Measurements from ENCODE around the gene GLTP.

GRCh38 chr12:109877504-109878246, 2.7 kb downstream of the GLTP start:
- TF ChIP-seq GABPA (IDR thresholded peaks at IDR 0.05 in 1 of 2, conservative IDR thresholded peaks at IDR 0.05 in 1 of 2), result no peak
- no peak for TF ChIP-seq CTCF (IDR thresholded peaks at IDR 0.05; ENCODE audit: low read depth, low read length, missing input control)
- TF ChIP-seq, protein P1, sequence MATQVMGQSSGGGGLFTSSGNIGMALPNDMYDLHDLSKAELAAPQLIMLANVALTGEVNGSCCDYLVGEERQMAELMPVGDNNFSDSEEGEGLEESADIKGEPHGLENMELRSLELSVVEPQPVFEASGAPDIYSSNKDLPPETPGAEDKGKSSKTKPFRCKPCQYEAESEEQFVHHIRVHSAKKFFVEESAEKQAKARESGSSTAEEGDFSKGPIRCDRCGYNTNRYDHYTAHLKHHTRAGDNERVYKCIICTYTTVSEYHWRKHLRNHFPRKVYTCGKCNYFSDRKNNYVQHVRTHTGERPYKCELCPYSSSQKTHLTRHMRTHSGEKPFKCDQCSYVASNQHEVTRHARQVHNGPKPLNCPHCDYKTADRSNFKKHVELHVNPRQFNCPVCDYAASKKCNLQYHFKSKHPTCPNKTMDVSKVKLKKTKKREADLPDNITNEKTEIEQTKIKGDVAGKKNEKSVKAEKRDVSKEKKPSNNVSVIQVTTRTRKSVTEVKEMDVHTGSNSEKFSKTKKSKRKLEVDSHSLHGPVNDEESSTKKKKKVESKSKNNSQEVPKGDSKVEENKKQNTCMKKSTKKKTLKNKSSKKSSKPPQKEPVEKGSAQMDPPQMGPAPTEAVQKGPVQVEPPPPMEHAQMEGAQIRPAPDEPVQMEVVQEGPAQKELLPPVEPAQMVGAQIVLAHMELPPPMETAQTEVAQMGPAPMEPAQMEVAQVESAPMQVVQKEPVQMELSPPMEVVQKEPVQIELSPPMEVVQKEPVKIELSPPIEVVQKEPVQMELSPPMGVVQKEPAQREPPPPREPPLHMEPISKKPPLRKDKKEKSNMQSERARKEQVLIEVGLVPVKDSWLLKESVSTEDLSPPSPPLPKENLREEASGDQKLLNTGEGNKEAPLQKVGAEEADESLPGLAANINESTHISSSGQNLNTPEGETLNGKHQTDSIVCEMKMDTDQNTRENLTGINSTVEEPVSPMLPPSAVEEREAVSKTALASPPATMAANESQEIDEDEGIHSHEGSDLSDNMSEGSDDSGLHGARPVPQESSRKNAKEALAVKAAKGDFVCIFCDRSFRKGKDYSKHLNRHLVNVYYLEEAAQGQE (IDR thresholded peaks at IDR 0.05), result no peak
- no peak for TF ChIP-seq SP1 (IDR thresholded peaks at IDR 0.05)
- TF ChIP-seq JUND (IDR thresholded peaks at IDR 0.05), result no peak
